NB4 (cell line): ENCODE data around the gene NAT14.

Experiments used
- DNase-seq: peaks from one replicate; pipeline ENCODE4 v3.0.0; 2010; ENCODE audit warnings: low read depth
- H3K4me3 ChIP-seq: one replicate; pipeline ENCODE4 v1.5.1; 2011; ENCODE audit warnings: mild to moderate bottlenecking, low read depth, low read length, moderate library complexity
- CTCF ChIP-seq: IDR thresholded peaks from one replicate; pipeline ENCODE4 v1.5.1; 2012; ENCODE audit warnings: low read depth, low read length
- MAX ChIP-seq: IDR thresholded peaks from 2 replicates; pipeline ENCODE4 v1.6.1; 2011; ENCODE audit warnings: low read depth, low read length
- MYC ChIP-seq: IDR thresholded peaks from 2 replicates; pipeline ENCODE4 v1.6.1; 2011; ENCODE audit warnings: low read depth, low read length
- POLR2A ChIP-seq: IDR thresholded peaks from 2 replicates; pipeline ENCODE4 v1.6.1; 2011; ENCODE audit warnings: mild to moderate bottlenecking; ENCODE audit not compliant: insufficient read length; ENCODE audit errors: extremely low read depth

The NAT14 gene

GRCh38 chr19:55519451-55520311 is 34.7 kb downstream of the NAT14 start:
- TF ChIP-seq POLR2A, result no peak
- no peak for TF ChIP-seq MAX
- TF ChIP-seq CTCF, result no peak
- no peak for TF ChIP-seq MYC
- DNase-seq, result no peak
- H3K4me3 ChIP-seq, result no peak overlapping the region

GRCh38 chr19:55520691-55521292 is 35.8 kb downstream of the NAT14 start:
- TF ChIP-seq CTCF, result no peak
- no peak for TF ChIP-seq MYC
- no peak for TF ChIP-seq POLR2A
- TF ChIP-seq MAX, result no peak
- DNase-seq, result no peak
- H3K4me3 ChIP-seq, result no peak overlapping the region

- no peak for DNase-seq
- TF ChIP-seq CTCF (no peak), POLR2A (no peak), MYC (no peak), MAX (no peak)
- H3K4me3 ChIP-seq, result no peak overlapping the region
These were observed 40.5 kb downstream of the NAT14 start for GRCh38 chr19:55525289-55526101.

- no peak overlapping the region for H3K4me3 ChIP-seq
- TF ChIP-seq MAX (no peak), MYC (no peak), CTCF (no peak), POLR2A (no peak)
- no peak for DNase-seq
These were observed 41.5 kb downstream of the NAT14 start for GRCh38 chr19:55526216-55527196.
